Urothelium cell line (cell line): ENCODE results near the gene TCEA2.

Experiments
- DNase-seq: peaks from one replicate; pipeline ENCODE4 v3.0.0; 2011; ENCODE audit warnings: low spot score, mixed read lengths
- FAIRE-seq: peaks from 2 replicates; lab custom pipeline; 2011; peaks lifted over from hg19 to GRCh38; lab: Jason Lieb, UNC

Gene TCEA2

DNA sequence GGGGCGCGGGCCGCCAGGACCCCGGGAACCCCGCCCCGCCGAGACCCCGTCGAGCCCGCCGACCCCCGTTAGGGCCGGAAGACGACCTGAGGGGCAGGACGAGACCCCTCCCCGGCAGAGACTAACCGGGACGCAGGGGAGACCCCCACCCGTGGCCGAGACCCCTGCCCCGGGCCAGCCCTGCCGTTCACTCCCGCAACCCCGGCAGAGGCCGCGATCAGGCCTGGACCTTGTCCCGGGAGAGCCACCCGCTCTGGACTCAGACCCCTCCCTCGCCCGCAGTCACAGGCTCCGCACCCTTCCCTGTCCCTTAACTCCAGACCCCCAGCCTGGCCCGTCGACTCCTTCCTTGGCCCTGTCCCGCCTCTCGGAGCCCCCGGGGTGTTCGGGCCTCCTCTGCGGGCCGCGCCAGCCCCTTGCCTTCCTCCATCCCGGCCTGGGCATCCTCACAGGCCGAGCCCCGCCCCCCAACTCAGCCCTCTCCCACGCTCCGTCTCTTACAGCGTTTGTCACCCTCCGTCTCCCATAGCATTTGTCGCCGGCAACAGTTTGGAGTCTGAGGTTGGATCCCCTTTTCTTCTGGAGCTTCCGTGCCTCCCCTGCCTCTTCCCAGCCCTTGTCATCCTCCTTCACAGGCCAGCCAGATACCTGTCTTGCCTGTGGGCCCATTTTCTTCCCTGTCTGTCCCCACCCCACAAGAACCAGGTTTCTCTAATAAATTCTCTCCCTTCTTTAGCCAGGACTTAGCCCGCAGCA lies 569 bp downstream of the TCEA2 start:
- DNase-seq = no peak
- no peak for FAIRE-seq

DNA sequence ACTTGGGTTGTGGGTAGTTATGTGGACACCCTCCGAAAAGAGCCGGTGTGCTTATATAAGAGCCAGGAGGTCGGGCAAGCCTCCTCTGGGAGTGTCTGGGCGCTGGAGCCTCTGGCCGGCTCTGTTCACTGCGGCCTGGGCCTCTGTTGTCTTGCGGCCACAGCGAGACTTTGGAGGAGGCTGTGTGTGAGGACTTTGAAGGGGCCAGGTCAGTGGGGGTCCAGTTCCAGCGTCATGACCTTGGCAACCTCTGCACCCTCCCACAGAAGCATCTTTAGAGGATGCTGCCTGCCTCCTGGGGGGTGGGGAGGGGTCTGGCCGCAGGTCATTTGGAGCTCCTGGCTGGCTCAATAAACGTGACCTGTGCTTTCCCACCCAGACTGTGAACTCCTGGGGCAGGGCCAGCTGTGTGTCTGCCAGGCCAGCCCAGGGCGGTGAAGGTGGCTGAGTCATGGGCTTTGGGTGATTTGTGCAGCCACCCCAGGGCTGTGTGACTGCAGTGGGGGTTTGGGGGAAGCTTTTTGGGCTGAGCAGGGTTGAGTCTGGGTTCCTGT lies 1.2 kb downstream of the TCEA2 start:
- FAIRE-seq = no peak
- DNase-seq = no peak

DNA sequence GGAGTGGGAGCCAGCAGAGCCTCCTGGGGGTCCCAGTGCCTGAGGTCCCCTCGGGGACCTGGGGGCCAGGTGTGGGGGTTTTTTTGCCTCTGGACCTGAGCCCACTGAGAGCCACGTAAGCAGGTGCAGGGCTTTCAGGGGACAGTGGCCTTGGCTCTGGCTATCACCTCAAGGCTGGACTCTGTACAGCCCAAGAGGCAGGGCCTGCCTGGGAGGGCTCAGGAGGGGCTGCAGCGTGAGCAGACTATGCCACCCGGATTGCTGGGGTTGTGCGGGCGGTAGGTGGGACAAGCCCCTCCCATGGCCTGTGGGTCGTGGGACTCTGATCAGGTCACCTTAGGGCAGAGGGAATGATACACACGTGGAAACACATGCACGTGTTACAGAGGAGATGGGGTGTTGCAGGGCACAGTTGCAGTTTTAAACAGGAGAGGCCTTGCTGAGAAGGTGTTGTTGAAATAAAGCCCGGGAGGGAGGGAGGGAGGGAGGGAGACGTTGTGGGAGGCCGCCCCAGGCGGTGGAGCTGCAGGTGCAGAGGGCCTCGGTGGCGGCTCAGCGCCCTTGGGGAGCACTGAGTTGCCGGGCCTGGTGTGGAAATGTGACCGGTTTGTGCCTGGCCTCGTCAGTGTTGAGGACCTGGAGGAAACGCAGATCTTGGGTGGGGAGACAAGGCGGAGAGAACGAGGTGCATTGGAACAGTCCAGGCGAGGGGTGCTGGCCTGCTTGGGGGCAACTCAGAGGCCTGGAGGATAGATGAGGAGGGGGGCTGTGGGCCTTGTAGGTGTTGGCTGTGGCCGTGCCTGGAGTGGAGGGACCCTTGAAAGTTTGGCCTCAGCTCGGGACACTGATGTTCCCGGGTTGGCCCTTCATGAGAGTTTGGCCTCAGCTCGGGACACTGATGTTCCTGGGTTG lies 2.3 kb downstream of the TCEA2 start:
- DNase-seq = no peak
- no peak for FAIRE-seq

DNA sequence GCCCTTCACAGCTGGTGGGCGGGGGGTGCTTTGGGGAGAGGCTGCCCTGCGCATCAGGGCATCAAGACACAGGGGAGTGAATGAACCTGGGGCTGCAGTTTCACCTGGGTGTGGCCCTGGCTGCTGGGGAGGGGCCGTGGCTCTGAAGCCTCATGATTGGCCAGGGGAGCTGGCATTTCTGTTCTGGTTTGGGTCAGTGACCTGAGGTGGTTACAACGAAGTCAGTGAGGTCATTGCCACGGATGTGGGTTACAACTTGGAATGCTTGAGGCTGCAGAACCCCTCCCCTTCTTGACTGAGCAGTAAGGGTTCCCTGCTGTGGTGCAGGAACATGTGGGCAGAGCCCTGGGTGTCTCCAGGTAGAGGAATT lies 3.0 kb downstream of the TCEA2 start:
- DNase-seq (peak; percentile 78), FAIRE-seq (no peak)

DNA sequence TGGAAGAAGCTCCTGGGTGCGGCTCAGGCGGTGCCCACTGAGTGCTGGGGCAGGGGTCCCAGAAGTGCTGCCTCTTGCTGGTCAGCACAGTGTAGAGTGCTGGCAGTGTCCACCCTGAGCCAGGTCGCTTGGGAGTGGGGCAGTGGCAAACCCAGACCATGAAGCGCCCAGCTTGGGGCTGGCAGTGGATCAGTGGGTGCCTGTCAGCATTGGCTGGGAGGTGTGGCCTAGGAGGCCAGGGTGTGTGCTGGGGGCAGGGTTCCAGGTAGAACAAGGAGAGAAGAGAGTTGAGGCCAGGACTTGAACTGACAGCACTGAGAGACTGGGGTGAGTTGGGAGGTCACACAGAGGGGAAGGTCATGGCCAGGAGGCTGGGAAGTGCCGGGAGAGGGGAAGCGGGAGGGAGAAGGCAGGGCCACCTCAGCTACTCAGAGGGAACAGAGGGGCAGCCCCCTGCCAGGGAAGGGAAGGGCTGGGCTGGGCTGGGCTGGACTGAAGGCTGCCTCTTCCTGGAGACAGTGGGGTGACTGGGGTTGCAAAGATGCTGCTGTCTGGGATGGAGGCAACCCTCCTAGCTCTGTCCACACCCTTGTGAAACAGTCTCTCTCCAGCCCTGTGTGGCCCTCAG lies 4.1 kb downstream of the TCEA2 start:
- FAIRE-seq (no peak), DNase-seq (no peak)

DNA sequence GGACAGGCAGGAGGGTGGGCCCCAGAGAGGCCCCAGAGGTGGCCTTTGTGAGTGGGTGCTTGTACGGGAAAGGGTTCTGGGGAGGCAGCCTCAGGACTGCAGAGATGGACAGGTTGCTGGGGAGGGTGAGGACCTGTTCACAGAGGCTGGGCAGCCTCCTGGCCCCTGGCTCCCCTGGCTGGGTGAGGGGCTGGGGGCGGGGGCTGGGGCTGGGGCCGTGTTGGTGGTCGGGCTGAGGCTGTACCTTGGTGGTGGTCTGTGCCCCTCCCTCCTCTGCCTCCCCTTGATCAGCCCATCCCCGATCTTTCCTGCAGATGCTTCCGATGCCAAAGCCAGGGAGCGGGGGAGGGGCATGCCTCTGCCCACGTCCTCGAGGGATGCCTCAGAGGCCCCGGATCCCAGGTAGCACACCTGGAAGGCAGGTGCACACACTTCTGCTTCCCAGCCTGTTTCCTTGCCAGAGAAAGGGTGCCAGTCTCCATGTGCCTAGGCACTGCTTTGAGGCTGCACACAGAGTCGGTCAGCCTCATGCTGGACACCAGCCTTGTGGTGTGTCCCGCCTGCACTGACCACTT lies 4.8 kb downstream of the TCEA2 start:
- DNase-seq = no peak
- FAIRE-seq = no peak

DNA sequence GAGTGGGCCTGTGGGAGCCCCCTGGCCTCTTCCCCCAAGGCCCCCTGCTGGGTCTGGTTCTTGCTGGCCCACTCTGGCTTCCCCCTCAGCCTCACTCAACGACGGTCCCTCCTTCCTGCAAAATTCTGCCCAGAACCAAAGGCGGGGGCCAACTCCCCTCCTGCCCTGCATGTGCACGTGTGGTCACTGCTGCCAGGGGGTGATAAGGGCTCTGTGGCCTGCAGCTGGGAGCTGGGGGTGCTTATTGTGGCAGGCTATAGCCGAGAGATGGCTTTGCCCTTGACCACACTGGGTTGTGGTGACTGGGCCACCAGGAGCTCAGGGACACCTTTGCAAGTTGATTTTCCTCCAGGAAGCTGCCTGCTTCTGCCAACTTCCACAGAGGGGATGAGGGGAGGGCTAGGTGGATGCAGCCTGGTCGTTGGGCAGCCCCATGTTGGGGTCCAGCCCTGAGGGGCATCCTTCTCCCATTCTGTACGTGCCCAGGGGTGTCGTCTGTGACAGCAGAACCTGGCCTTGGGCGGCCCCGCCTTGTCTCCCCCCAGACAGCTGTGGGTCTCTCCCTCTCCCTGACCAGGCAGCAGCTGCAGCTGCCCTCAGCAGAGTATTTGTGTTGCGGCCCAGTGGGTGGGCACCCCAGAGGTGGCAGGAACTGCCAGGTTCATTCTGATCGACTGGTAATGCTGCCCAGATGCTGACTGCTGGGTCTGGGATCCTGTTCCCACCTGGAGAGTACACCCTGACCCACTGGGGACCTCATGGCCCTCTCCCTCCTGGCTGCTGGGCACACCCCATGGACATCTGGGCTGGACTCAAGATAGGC lies 5.6 kb downstream of the TCEA2 start:
- no peak for DNase-seq
- no peak for FAIRE-seq

DNA sequence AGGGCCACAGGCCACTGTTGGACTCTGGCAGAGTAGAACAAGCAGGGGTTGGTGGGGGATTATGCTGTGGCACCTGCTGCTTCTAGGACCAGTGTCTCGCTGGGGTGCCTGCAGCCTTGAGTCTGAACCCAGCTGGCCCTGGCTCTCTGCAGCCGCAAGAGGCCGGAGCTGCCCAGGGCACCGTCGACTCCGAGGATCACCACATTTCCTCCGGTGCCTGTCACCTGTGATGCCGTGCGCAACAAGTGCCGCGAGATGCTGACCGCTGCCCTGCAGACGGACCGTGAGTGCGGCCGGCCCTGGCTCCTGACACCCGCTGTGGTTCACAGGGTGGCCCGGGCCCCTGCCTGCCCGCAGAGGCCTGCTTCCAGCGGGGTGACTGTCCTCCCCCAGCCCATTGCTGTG lies 6.2 kb downstream of the TCEA2 start:
- DNase-seq (no peak), FAIRE-seq (no peak)

DNA sequence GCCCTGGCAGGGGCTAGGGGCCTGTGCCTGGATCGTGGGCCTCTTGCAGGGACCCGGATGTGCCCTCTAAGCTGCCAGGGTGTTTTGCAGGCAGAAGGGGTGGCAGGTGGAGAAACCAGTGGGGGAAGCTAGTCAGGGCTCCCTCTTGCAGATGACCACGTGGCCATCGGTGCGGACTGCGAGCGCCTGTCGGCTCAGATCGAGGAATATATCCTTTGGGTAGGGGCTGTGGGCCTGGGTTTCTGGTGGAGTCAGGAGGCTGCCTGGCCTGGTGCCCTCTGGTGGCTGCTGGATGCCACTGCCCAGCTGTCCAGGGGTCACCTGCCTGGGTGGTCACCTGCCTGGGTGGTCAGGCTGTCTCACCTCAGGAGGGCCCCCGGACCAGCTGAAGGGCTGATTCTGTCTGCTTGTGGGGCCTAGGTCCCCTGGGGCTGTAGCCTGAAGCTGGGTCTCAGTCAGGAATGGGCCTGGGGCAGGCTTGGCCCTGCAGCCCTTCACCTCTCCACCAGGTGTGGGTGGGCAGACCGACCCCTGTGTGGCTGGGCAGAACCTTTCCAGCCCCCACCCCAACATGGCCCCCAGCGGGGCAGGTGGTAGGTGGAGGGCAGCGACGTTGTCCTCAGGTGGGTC lies 6.7 kb downstream of the TCEA2 start:
- DNase-seq = peak; percentile 65
- peak; percentile 46 for FAIRE-seq

DNA sequence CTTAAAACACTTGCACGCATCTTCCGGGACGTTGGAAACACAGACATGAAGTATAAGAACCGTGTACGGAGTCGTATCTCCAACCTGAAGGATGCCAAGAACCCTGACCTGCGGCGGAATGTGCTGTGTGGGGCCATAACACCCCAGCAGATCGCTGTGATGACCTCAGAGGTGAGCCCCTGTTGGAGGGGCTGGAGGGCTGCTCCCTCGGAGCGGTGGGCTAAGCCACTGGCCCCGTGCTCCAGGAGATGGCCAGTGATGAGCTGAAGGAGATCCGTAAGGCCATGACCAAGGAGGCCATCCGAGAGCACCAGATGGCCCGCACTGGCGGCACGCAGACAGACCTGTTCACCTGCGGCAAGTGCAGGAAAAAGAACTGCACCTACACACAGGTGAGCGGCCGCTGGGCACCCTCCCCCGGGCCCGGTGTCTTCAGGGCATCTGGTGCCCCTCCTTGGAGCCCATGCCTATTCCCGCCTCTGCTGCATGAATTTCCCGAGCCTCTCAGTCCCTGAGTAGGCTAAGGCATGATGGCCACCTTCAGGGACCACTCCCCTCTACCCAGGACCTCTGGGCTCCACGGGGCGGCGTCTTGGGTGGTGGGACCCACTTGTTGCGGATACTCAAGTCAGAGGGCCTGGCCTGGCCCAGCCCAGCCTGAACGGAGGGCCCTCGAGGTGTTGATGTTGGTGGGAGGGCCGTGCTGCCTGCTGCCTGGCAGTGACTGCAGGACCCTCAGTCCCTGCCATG lies 7.4 kb downstream of the TCEA2 start:
- no peak for FAIRE-seq
- no peak for DNase-seq

DNA sequence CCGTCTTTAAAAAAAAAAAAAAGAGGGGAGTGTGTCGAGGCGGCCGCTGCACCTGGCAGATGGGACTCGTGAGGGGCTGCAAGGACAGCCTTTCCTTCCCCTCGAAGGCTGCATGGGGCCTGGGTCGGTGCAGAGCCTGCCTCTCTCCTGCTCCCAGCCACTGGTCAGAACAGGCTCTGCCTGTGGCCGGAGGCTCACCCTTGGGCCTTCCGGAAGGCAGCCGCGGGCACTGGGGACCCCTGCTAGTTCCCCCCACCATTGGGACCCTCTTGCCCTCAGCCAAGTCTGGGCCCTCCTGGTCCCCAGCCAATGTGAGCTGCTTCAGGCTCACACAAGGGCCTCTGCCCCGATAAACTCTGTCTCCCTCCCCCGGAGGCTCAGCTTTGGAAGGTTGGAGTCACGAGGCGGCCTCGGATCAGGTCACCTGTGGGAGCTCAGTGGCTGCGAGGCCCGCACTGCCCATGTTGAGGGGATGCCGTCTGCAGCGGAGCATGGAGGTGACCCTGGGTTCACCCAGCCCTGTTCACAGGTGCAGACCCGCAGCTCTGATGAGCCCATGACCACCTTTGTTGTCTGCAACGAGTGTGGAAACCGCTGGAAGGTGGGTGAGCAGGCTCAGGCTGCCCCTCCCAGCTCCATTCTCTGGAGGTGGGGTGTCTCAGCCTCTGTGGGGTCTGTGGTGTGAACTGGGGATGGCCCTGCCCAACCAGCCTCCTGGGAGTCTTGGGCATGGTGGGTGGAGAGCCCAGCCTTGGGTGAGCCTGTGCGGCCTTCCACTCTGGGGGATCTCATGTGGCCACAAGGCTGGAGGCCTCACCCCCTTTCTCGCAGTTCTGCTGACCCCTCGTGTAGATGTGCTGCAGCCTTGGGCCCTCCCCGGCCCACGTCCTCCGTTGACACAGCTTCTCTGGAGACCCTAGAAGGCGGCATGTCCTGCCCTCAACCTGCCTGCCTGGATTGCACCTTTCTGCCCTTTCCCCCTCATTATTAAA lies 8.6 kb downstream of the TCEA2 start:
- DNase-seq = no peak
- FAIRE-seq = no peak

DNA sequence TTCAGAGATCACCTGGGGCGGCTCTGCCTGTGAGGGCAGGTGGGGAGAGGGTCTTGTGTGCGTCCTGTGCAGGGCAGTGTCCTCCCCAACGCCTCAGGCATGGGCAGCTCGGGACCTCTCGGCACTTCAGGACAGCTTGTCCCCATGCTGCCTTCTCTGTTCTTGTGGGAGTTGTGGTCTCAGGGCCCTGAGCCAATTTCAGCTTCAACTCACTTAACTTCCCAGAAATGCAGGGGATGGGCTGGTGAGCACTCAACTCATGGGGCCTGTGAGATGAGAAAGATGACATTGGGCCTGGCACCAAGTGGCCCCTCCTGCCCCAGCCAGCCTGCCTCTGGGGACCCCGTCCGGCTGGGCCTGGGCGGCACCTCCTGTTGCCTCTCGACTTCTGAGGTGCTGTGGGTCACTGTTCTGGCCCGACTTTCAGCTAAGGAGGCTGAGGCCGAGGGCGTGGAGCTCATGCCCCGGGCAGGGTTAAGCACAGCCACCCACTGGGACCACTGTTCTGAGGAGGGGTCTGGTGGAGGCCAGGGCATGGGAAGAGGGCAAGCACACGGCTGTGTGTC lies 9.6 kb downstream of the TCEA2 start:
- DNase-seq (no peak), FAIRE-seq (no peak)

DNA sequence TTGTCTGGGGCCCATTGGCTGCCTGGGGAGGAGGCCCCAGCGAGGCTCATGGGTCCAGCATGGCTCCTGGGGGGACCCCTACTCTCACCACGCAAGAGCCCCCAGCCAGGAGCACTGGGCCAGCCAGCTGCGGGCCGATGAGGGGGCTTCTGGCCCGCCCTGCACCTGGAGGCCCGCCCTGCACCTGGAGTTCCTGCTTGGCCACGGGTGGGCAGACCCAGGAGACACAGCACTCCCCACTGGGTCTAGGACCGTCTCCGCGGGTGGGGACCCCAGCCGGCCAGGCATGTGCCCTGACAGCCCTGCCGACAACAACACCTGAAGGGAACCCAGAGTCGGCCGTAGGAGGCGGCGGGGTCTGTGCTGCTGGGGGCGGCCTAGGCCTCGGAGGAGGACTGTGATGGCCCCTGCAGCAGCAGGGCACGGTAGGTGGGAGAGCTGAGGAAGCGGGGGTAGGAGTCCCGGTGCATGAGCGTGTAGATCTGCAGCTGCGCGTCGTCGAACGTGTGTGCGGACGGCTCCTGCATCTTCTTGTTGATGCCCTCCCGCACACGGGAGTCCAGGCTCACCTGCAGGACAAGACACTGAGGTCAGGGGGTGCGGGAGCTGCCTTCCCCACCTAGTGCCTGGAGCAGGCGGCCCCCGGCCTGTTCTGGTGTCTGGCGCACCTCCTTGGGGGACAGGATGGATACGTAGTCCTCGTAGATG lies 10.6 kb downstream of the TCEA2 start:
- FAIRE-seq = no peak
- DNase-seq = no peak

DNA sequence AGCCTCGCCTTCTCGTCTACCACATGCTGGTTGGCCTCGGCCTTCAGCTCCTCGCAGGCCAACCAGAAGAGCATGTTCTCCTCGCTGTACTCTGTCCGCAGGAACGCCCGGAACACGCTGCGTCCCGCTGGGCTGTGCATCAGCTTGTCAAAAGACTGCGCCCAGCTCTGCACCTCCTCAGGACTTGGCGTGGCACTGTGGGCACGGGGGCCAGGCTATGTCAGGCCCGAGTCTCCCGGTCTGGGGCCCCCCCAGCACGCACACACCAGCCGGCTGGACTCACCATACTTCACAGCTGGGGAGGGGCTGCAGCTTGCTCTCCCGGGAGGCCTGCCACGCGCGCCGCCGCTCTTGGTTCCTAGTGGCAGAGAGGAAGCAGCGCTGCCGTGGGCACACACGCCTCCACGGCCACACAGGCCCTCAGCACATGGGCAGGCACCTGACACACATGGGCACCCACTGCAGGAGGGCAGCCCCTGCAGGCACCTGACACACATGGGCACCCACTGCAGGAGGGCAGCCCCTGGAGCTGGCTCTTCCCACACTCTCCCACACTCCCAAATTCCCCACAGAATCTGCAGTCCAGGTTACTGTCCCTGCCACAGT lies 11.3 kb downstream of the TCEA2 start:
- no peak for FAIRE-seq

DNA sequence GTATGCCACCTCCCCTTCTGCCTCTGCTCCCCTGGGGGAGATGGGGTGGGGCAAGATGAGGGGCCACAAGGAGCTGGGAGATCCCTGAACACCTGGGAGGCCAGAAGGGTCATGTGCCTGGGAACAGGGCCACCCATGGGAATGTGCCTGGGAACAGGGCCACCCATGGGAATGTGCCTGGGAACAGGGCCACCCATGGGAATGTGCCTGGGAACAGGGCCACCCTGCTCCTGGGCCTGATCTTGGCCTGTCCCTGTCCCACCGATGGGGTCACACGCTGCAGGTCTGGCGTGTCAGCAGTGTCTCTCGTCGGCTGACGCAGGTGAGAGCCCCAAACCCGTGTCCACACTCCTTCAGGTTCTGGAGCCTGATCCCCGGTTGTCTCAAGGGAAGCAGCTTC lies 12.0 kb downstream of the TCEA2 start:
- DNase-seq = no peak
- no peak for FAIRE-seq

More for the DNA sequence above, 11.3 kb downstream of the TCEA2 start:
- DNase-seq = no peak

DNA sequence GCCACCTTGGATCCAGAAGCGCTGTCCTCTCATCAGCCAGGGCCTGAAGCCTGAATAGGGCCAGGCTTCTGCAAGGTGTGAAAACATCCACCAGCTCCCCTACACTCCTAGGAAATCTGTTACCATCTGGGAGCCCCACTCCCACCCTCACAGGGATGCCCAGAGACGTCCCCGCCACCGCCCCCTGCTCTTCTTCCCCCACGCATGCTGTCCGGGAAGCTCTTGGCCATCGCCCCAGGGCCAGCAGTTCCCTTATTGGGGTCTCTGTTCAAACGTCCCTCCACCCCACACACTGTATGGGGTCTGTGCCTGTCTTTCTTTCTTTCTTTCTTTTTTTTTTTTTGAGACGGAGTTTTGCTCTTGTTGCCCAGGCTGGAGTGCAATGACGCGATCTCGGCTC lies 12.6 kb downstream of the TCEA2 start:
- no peak for FAIRE-seq
- DNase-seq = no peak
